HepG2 (cell line): ENCODE results near the gene RBBP8NL. TPM values are rescaled to one million over a fixed set of nuclear protein-coding genes. Genes with fewer than 3 reads are reported as not detected.

Experiments used
- CC2D1A ChIP-seq: sonication (generic); formaldehyde crosslinking; IDR thresholded peaks from 2 replicates; pipeline ENCODE4 v1.8.1; 2023; ENCODE audit warnings: mild to moderate bottlenecking, missing genetic modification reagents
- CENPBD1 ChIP-seq: sonication (generic); formaldehyde crosslinking; IDR thresholded peaks from 2 replicates; pipeline ENCODE4 v1.8.0; 2022; ENCODE audit warnings: missing genetic modification reagents, low read depth, mild to moderate bottlenecking, borderline replicate concordance
- ESRRA ChIP-seq: sonication (generic); formaldehyde crosslinking; IDR thresholded peaks from 2 replicates; pipeline ENCODE4 v1.5.1; 2020; ENCODE audit warnings: mild to moderate bottlenecking, low read depth, missing genetic modification reagents
- ETV5 ChIP-seq: IDR thresholded peaks from 2 replicates; pipeline ENCODE4 v1.6.1; 2018; ENCODE audit warnings: missing biosample characterization, missing genetic modification reagents, inconsistent platforms, borderline replicate concordance
- FOXJ3 ChIP-seq: sonication (generic); formaldehyde crosslinking; IDR thresholded peaks from 2 replicates; pipeline ENCODE4 v1.4.0; 2020; ENCODE audit warnings: missing genetic modification reagents, mild to moderate bottlenecking, borderline replicate concordance
- HMGXB3 ChIP-seq: sonication (generic); formaldehyde crosslinking; IDR thresholded peaks from 2 replicates; pipeline ENCODE4 v1.4.0; 2020; ENCODE audit warnings: missing genetic modification reagents, borderline replicate concordance
- HNF4G ChIP-seq, 2 experiments: sonication (generic) in 1 of 2; formaldehyde crosslinking in 1 of 2; IDR thresholded peaks; 2 replicates each; pipeline versions ENCODE4 v1.4.0 to v1.6.1; 2011 to 2020; ENCODE audit warnings: borderline replicate concordance in 2 of 2, low read depth in 2 of 2, mild to moderate bottlenecking in 2 of 2, low read length in 1 of 2, missing genetic modification reagents in 1 of 2, moderate library complexity in 1 of 2
- KDM6A ChIP-seq: IDR thresholded peaks from 2 replicates; pipeline ENCODE4 v1.6.1; 2016; ENCODE audit warnings: low read depth
- KMT2A ChIP-seq: sonication (generic); formaldehyde crosslinking; IDR thresholded peaks from 2 replicates; pipeline ENCODE4 v1.4.0; 2020; ENCODE audit warnings: missing genetic modification reagents
- NCOA2 ChIP-seq: sonication (generic); formaldehyde crosslinking; IDR thresholded peaks from 2 replicates; pipeline ENCODE4 v1.8.0; 2022; ENCODE audit warnings: inconsistent platforms
- SALL1 ChIP-seq: sonication (generic); formaldehyde crosslinking; IDR thresholded peaks from 2 replicates; pipeline ENCODE4 v1.8.0; 2022; ENCODE audit warnings: mild to moderate bottlenecking, missing genetic modification reagents
- SKI ChIP-seq: fragments of 450-650 bp; IDR thresholded peaks from one replicate; pipeline ENCODE4 v1.6.1; 2018; ENCODE audit warnings: mild to moderate bottlenecking; ENCODE audit not compliant: partially characterized antibody
- ZNF335 ChIP-seq: sonication (generic); formaldehyde crosslinking; IDR thresholded peaks from 2 replicates; pipeline ENCODE4 v1.4.0; 2020; ENCODE audit warnings: missing genetic modification reagents
- ZNF431 ChIP-seq: sonication (generic); formaldehyde crosslinking; IDR thresholded peaks from 2 replicates; pipeline ENCODE4 v1.9.0; 2022; ENCODE audit warnings: missing genetic modification reagents, low read depth, mild to moderate bottlenecking, borderline replicate concordance
- ZNF432 ChIP-seq: sonication (generic); formaldehyde crosslinking; IDR thresholded peaks from 2 replicates; pipeline ENCODE4 v1.5.0; 2020; ENCODE audit warnings: missing genetic modification reagents, mild to moderate bottlenecking, borderline replicate concordance
- polyA plus RNA-seq, 8 experiments: library from polyadenylated mRNA; depleted of rRNA in 3 of 8; stranded (reverse) in 7 of 8; unstranded in 1 of 8; fragments of >200 nt; fragmentation: Illumina TruSeq in 4 of 8; extraction: Trizol in 4 of 8; gene quantifications; 2 replicates each; pipeline versions ENCODE4 v1.2.1 to v1.2.3, GENCODE V29; 2011 to 2016; ENCODE audit warnings: low read depth in 4 of 8, missing spikeins in 1 of 8, mixed read lengths in 1 of 8; ENCODE audit not compliant: insufficient read depth in 1 of 8
- total RNA-seq, 5 experiments: library from RNA; depleted of rRNA; stranded (reverse); fragments of >200 nt; fragmentation: Illumina TruSeq; extraction: Trizol; gene quantifications; 2 replicates each; pipeline ENCODE4 v1.2.3, GENCODE V29; 2016; ENCODE audit warnings: low read depth in 1 of 5
- TF ChIP-seq, protein P1 (sequence below): sonication (generic); formaldehyde crosslinking; IDR thresholded peaks from 2 replicates; pipeline ENCODE4 v1.9.0; 2021; ENCODE audit warnings: missing genetic modification reagents, mild to moderate bottlenecking, borderline replicate concordance
- TF ChIP-seq, protein P2 (sequence below): IDR thresholded peaks from 2 replicates; pipeline ENCODE4 v1.6.1; 2016; ENCODE audit warnings: missing compliant biosample characterization, missing genetic modification reagents, borderline replicate concordance
- TF ChIP-seq, protein P3 (sequence below): sonication (generic); formaldehyde crosslinking; IDR thresholded peaks from 2 replicates; pipeline ENCODE4 v1.5.0; 2020; ENCODE audit warnings: mild to moderate bottlenecking, missing genetic modification reagents

RBBP8NL gene
- total and polyA plus RNA-seq, 2 of the 13 experiments (the other 11 are each of a cell fraction or from before 2014, with no cell fraction given) = 0.69 to 0.86 TPM

GRCh38 chr20:62368392-62368975 lies 58.9 kb downstream of the RBBP8NL start (continued):
- no peak for TF ChIP-seq ESRRA (CRISPR knock-in tag)
- TF ChIP-seq CENPBD1 (CRISPR knock-in tag) = no peak
- no peak for TF ChIP-seq FOXJ3 (CRISPR knock-in tag)
- no peak for TF ChIP-seq ZNF432 (CRISPR knock-in tag)
- TF ChIP-seq ZNF431 (CRISPR knock-in tag) = no peak
- TF ChIP-seq ETV5 (CRISPR knock-in tag) = peak; percentile 44
- TF ChIP-seq CC2D1A (CRISPR knock-in tag) = no peak
- TF ChIP-seq, protein P1, sequence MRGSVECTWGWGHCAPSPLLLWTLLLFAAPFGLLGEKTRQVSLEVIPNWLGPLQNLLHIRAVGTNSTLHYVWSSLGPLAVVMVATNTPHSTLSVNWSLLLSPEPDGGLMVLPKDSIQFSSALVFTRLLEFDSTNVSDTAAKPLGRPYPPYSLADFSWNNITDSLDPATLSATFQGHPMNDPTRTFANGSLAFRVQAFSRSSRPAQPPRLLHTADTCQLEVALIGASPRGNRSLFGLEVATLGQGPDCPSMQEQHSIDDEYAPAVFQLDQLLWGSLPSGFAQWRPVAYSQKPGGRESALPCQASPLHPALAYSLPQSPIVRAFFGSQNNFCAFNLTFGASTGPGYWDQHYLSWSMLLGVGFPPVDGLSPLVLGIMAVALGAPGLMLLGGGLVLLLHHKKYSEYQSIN (CRISPR knock-in tag) = no peak
- TF ChIP-seq, protein P2, sequence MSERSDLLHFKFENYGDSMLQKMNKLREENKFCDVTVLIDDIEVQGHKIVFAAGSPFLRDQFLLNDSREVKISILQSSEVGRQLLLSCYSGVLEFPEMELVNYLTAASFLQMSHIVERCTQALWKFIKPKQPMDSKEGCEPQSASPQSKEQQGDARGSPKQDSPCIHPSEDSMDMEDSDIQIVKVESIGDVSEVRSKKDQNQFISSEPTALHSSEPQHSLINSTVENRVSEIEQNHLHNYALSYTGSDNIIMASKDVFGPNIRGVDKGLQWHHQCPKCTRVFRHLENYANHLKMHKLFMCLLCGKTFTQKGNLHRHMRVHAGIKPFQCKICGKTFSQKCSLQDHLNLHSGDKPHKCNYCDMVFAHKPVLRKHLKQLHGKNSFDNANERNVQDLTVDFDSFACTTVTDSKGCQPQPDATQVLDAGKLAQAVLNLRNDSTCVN (CRISPR knock-in tag) = no peak
- peak; percentile 80 for TF ChIP-seq HNF4G (IDR thresholded peaks at IDR 0.05; ENCODE audit: borderline replicate concordance, low read depth, low read length)
- TF ChIP-seq HNF4G (CRISPR knock-in tag; IDR thresholded peaks at IDR 0.05; ENCODE audit: borderline replicate concordance, low read depth) = peak; percentile 57
- peak; percentile 30; the same call in 1 of the 2 replicates for TF ChIP-seq HMGXB3 (CRISPR knock-in tag)
- TF ChIP-seq SALL1 (CRISPR knock-in tag) = peak; percentile 63
- no peak for TF ChIP-seq NCOA2 (CRISPR knock-in tag)
- TF ChIP-seq ZNF335 (CRISPR knock-in tag) = no peak
- peak; percentile 87 for TF ChIP-seq KDM6A
- no peak for TF ChIP-seq SKI
- no peak for TF ChIP-seq KMT2A (CRISPR knock-in tag)
- TF ChIP-seq, protein P3, sequence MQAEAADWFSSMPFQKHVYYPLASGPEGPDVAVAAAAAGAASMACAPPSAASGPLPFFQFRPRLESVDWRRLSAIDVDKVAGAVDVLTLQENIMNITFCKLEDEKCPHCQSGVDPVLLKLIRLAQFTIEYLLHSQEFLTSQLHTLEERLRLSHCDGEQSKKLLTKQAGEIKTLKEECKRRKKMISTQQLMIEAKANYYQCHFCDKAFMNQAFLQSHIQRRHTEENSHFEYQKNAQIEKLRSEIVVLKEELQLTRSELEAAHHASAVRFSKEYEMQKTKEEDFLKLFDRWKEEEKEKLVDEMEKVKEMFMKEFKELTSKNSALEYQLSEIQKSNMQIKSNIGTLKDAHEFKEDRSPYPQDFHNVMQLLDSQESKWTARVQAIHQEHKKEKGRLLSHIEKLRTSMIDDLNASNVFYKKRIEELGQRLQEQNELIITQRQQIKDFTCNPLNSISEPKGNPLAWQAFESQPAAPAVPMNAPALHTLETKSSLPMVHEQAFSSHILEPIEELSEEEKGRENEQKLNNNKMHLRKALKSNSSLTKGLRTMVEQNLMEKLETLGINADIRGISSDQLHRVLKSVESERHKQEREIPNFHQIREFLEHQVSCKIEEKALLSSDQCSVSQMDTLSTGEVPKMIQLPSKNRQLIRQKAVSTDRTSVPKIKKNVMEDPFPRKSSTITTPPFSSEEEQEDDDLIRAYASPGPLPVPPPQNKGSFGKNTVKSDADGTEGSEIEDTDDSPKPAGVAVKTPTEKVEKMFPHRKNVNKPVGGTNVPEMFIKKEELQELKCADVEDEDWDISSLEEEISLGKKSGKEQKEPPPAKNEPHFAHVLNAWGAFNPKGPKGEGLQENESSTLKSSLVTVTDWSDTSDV (CRISPR knock-in tag) = peak; percentile 10; the same call in 1 of the 2 replicates
